HG02870 (cell line): ENCODE data around the gene COL20A1.

ENCODE experiments used
- ATAC-seq: cut with Tn5 transposase; IDR thresholded peaks from one replicate; pipeline ENCODE4 v1.9.1; 2021; ENCODE audit warnings: mild to moderate bottlenecking, moderate library complexity; ENCODE audit not compliant: unreplicated experiment

The COL20A1 gene

GRCh38 chr20:63357921-63358905 lies 65.2 kb downstream of the COL20A1 start:
- no peak for ATAC-seq

DNA sequence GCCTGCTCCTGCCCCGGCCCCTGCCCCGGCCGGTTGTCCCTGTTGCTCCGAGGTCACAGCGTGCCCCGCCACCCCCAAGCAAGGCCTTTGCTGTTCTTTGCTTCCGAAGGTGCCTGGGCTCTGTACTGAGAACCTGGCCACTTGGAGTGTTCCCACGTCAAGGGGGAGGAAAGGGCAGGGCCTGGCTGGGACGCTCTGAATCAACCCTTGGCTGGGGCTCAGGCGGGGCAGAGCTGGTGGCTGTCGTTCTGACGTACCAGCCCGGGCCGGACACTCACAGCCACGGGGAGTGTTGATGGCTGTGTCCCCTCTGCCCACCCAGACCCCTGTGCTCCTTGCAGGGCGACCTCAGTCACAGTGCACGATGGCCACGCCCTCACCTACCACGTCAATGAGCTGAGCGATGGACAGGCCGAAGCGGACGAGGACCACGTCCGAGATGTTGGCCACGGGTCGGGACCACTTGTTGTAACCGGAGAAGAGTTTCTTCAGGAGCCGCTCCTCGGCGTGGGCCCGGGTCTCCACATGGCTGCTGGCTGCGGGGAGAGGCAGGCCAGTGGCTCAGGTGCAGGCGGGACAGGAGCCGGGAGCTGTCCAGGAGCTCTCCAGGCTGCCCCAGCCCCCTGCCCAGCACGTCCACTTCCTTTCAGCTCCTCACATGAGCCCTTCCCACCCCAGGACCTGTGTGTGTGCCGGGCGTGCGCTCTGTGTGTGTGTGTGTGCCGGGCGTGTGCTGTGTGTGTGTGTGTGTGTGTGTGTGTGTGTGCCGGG lies 66.4 kb downstream of the COL20A1 start:
- ATAC-seq = no peak

- no peak for ATAC-seq
Measured at GRCh38 chr20:63359937-63360849, 67.2 kb downstream of the COL20A1 start.

DNA sequence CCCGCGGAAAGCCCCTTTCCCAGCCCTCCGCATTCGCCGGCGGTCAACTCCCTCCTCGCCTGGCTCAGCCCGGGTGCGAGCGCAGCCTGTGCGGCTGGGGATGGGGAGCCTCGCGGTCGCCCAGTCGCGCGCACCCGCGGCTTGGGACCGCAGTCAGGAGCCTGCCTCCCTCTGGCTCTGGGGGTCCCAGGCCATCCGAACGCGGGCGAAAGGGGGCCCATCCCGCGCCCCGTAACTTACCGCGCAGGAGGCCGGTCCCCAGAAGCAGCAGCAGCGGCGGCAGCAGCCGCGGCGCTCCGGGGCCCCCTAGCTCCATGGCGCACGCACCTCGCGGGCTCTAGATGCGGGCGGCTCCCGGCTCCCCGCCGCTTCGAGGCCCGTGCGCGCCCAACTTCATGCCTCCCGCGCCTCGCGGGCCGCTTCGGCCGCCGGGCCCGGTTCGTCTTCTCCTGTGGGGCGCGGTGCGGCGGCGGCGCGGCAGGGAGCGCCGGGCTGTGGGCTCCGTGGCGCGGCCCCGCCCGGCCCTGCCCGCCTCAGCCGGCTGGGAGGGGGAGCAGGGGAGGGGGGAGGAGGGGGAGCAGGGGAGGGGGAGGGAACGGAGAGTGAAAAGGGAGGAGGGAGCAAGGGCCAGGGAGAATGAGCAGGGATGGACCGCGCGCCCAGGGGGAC lies 68.0 kb downstream of the COL20A1 start, which contains the start of gene CHRNA4:
Gene CHRNA4, minus strand, starts transcription at position 500 of the 669 bp plus-strand sequence. Its CDS starts 184 bp downstream, at position 316.
- ATAC-seq = no peak

GRCh38 chr20:63361519-63362435 lies 68.8 kb downstream of the COL20A1 start:
- no peak for ATAC-seq

- no peak for ATAC-seq
Measured at GRCh38 chr20:63362436-63363009, 69.5 kb downstream of the COL20A1 start.

- ATAC-seq = no peak
Measured at GRCh38 chr20:63363013-63363957, 70.3 kb downstream of the COL20A1 start.

DNA sequence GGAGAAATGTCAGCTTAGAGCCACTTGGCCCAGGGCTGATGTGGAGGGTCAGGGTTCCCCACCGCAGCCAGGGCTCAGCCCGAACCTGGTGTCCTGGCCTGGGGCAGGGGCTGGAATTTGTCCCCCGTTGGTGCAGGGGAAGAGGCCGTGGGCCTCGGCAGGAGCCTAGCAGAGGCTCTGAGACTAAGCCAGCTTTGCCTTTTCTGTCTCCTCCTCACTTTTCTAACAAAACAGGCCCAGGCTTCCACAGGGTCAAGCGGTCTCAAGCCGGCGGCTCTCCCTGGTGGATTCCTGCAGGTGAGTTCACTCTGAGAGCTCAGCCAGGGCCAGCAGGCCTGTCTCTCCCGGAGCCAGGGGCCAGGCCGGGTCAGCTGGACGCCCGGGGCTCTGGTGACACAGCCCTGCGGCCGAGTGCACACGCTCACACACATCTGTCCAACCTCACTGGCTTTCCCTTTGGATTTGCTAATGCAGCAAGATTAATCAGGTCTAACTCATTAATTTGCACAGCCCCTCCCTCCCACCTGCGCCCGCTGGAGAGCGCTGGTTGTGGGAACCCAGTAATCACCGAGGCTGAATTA lies 71.1 kb downstream of the COL20A1 start:
- no peak for ATAC-seq

DNA sequence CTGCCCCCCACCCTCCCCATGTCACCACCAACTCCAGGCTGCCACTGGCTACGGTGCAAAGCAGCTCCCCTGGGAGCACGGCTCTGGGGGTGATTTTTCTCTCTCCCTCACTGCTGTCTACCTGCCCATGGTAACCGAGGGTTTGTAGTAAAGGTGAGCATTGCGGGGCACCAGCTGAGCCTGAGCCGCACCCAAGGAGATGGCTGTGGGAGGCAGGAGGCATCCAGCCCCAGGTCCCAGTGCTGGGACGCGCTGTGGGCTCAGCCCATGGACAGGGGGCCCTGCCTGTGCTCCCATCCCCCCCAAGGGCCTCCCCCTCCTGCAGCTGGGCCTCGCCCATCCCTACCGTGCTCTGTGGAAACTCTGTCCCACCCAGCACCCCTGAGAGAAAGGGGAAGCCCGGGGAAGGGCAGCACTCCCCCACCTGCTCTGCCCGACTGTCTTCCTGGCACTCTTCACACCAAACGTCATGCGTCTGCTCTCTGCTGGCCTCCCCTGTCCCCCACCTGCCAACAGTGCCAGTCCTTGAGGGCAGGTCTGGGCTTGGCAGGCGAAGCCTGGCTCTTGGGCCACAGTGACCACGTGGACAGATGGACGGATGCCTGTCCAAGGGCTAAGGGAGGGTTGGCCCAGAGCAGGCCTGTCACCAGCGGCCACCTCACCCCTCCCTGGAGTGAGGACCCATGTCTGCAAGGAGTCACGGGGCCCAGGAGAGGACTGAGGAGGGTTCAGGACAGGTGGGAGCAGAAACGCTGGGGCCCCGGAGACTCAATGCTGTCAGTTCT lies 72.0 kb downstream of the COL20A1 start:
- no peak for ATAC-seq

GRCh38 chr20:63365601-63366389 lies 72.8 kb downstream of the COL20A1 start:
- ATAC-seq = no peak

DNA sequence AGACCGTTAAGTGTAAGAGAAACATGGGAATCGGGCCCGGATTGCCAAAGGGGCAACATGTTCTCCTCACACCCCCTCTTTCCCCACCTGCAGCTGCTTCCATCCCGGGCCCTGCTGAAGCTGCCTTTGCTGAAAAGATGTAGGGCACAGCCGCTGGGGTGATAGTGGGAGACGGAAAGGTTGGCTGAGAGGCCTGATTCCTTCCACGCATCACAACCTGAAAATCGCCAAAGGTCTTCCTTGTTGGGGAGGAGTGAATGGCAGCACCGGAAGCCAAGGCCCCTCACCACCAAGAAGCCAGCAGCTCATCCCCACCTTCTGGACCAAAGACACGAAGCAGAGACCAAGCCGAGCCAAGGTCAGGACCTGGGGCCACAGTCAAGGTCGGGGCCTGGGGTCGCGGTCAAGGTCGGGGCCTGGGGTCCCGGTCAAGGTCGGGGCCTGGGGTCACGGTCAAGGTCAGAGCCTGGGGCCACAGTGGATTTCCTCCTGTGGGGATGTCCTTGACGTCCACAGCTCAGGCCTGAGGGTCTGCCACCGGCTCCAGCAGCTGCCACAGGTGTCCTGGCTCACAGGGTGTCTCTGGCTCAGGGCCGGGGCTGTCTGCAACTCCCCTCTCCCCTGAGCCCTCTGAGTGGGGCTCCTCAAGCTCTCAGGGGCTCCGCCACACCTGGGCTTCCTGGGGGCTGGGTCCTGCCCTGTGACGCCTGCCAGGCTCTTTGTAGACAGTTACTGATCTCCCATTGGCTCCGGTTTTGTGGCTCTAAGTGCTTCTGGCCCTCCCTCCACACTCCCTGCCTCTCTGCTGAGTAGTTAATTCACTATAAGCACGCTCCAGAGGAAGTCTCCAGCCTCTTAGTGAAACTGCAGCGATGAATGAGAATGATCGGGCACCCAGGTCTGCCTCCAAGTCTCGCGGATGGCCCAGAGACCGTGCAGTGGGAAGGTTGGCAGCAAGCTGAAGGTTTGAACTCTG lies 73.7 kb downstream of the COL20A1 start:
- no peak for ATAC-seq

GRCh38 chr20:63367446-63368055 lies 74.6 kb downstream of the COL20A1 start:
- no peak for ATAC-seq

DNA sequence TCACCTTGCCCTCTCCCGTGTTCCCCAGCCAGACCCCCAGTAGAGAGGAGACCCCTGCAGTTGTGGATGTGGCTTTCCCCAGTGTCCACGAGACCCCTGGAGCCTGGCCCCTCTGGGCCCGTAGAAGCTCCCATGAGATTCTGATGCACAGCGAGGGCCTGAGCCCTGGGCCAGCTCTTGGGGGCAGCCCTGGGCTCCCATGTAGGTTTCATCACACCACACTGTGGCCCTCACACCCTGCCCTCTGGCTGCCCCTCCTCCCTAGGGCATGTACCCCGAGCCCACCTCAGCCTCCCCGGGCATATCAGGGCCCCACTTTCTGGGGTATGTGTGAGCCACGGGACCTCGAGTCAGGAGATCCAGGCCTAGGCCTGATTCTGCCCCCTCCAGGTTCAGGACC lies 75.2 kb downstream of the COL20A1 start:
- ATAC-seq = no peak

DNA sequence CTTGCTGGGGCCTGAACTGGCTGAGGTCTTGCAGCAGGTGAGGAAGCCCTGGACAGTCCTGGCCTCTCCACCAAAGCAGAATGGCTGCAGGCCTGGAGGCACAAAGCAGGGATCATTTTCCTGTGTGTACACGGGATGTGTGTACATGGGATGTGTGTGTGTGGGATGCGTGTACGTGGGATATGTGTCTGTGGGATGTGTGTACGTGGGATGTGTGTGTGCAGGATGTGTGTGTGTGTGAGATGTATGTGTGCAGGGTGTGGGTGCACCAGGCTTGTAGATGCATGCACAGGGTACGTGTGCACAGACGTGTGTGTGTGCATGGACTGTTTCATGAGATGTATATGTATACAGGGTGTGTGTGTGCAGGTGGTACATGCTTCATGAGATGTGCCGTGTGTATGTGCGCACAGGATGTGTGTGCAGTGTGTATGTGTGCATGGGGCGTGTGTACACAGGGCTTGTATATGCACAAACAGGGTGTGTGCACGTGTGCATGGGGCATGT lies 76.1 kb downstream of the COL20A1 start:
- ATAC-seq = no peak
